Raji (cell line): ENCODE data around the gene LCE1F.

Source experiments
- POLR2A ChIP-seq: IDR thresholded peaks from 2 replicates; pipeline ENCODE4 v1.6.1; 2011; ENCODE audit warnings: low read depth, low read length, control low read depth; ENCODE audit not compliant: insufficient read depth

LCE1F gene

GRCh38 chr1:152759453-152760173, 15.3 kb upstream of the LCE1F start:
- no peak for TF ChIP-seq POLR2A

GRCh38 chr1:152760551-152761190, 14.3 kb upstream of the LCE1F start:
- TF ChIP-seq POLR2A, result no peak

- no peak for TF ChIP-seq POLR2A
Measured at GRCh38 chr1:152761609-152762213, 13.2 kb upstream of the LCE1F start.

GRCh38 chr1:152768847-152769533, 6.0 kb upstream of the LCE1F start:
- TF ChIP-seq POLR2A, result no peak

- no peak for TF ChIP-seq POLR2A
Measured at GRCh38 chr1:152770411-152770810, 4.5 kb upstream of the LCE1F start.

GRCh38 chr1:152776361-152776760, 1.4 kb downstream of the LCE1F start:
- no peak for TF ChIP-seq POLR2A

- no peak for TF ChIP-seq POLR2A
Measured at GRCh38 chr1:152777510-152778137, 2.7 kb downstream of the LCE1F start.

GRCh38 chr1:152783095-152783494, 8.2 kb downstream of the LCE1F start:
- no peak for TF ChIP-seq POLR2A

GRCh38 chr1:152786077-152786476, 11.1 kb downstream of the LCE1F start, which contains the start of gene LCE1E:
TSS of gene LCE1E (plus strand) at chr1:152786257. CDS start at chr1:152787300, 1,043 bp downstream.
- TF ChIP-seq POLR2A, result no peak

- no peak for TF ChIP-seq POLR2A
Measured at GRCh38 chr1:152795686-152796085, 20.7 kb downstream of the LCE1F start.

- no peak for TF ChIP-seq POLR2A
Measured at GRCh38 chr1:152796421-152796820, 21.5 kb downstream of the LCE1F start, which contains the start of gene LCE1D. TSS of gene LCE1D (plus strand) at chr1:152796721. CDS start at chr1:152797795, 1,074 bp downstream.

GRCh38 chr1:152801333-152801732, 26.4 kb downstream of the LCE1F start:
- no peak for TF ChIP-seq POLR2A

- TF ChIP-seq POLR2A, result no peak
Measured at GRCh38 chr1:152806576-152806975, 31.6 kb downstream of the LCE1F start, which contains the start of gene LCE1C. TSS of gene LCE1C (minus strand) at chr1:152806651. CDS start at chr1:152805478, 1,173 bp downstream.

GRCh38 chr1:152811050-152811449, 36.1 kb downstream of the LCE1F start:
- TF ChIP-seq POLR2A, result no peak

- TF ChIP-seq POLR2A, result no peak
Measured at GRCh38 chr1:152811671-152812070, 36.7 kb downstream of the LCE1F start, which contains the start of gene LCE1B. TSS of gene LCE1B (plus strand) at chr1:152811971. CDS start at chr1:152812447, 476 bp downstream.
